ENCODE results near the gene PRRC2B. TPM values are rescaled to one million over a fixed set of nuclear protein-coding genes. Genes with fewer than 3 reads are reported as not detected.

The PRRC2B gene
- total RNA-seq, 1 donor = 70.9 TPM

DNA sequence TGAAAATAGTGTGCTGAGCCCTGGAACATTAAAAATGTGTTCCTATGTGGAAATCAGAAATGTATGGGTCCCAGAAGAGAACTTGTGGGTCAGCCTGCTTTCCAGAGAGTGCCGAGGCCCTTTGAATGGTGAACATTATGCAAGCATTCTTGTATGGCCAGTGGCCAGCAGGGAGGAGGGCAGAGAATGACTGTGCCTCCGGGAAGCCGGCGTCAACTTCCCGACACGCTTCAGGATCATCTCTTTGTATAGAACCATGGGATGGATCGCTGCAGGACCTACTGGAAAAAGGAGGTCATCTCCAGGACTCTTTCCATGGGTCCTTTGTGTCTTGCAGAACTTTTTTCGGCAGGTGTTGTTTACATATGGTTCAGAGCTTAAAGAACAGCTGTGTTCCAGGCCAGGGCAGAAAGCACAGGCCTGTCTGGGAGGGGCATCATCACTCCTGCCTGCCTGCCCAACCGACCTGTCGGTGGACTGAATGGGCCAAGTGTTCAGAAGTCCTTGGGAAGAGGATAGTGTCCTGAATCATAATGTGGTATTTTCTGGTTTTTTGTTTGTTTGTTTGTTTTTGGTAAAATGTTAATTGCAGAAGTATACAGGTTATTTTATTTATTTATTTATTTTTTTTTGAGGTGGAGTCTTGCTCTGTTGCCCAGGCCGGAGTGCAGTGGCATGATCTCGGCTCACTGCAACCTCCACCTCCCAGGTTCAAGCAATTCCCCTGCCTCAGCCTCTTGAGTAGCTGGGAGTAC, 9.0 kb downstream of the PRRC2B start:
- Histone ChIP-seq H2AFZ (ENCODE audit: low read length) (peak overlapping the region; percentile 46), H3K27ac (ENCODE audit: low read depth, low read length) (peak overlapping the region; percentile 99), H4K20me1 (ENCODE audit: insufficient read depth, low read length) (peaks cover 83% of the 10 kb centered on the region), H3K4me3 (ENCODE audit: insufficient read depth, low read length) (peak overlapping the region; percentile 67), H3K27me3 (ENCODE audit: insufficient read depth, low read length) (no peaks in the 10 kb centered on the region), H3K9me3 (ENCODE audit: low read depth, low read length) (no peaks in the 10 kb centered on the region), H3K79me2 (ENCODE audit: insufficient read depth, low read length) (peaks cover 98% of the 10 kb centered on the region), H3K4me1 (ENCODE audit: insufficient read depth, low read length) (peaks cover 78% of the 10 kb centered on the region), H3K36me3 (ENCODE audit: insufficient read depth, low read length) (peaks cover 6% of the 10 kb centered on the region), H3K4me2 (ENCODE audit: insufficient read depth, low read length) (peak overlapping the region; percentile 92)
- TF ChIP-seq, protein P1, sequence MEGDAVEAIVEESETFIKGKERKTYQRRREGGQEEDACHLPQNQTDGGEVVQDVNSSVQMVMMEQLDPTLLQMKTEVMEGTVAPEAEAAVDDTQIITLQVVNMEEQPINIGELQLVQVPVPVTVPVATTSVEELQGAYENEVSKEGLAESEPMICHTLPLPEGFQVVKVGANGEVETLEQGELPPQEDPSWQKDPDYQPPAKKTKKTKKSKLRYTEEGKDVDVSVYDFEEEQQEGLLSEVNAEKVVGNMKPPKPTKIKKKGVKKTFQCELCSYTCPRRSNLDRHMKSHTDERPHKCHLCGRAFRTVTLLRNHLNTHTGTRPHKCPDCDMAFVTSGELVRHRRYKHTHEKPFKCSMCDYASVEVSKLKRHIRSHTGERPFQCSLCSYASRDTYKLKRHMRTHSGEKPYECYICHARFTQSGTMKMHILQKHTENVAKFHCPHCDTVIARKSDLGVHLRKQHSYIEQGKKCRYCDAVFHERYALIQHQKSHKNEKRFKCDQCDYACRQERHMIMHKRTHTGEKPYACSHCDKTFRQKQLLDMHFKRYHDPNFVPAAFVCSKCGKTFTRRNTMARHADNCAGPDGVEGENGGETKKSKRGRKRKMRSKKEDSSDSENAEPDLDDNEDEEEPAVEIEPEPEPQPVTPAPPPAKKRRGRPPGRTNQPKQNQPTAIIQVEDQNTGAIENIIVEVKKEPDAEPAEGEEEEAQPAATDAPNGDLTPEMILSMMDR (IDR thresholded peaks at IDR 0.05; ENCODE audit: extremely low read depth, low read depth, low read length) = no peak
- peak; percentile 92 for DNase-seq (ENCODE audit: insufficient read length, low spot score, missing footprints)

DNA sequence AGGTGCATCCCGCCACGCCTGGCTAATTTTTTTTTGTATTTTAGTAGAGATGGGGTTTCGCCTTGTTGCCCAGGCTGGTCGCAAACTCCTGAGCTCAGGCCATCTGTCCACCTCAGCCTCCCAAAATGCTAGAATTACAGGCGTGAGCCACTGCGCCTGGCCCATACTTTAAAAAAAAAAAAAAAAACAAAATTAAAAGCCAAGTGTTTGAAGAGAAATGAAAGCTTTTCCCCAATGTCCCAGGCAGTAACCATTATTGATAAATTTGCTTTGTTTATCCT, 9.5 kb downstream of the PRRC2B start:
- Histone ChIP-seq H3K9me3 (ENCODE audit: low read depth, low read length) (no peaks in the 10 kb centered on the region), H3K4me2 (ENCODE audit: insufficient read depth, low read length) (no peak overlapping the region), H3K4me3 (ENCODE audit: insufficient read depth, low read length) (no peak overlapping the region), H3K4me1 (ENCODE audit: insufficient read depth, low read length) (peaks cover 78% of the 10 kb centered on the region), H3K27me3 (ENCODE audit: insufficient read depth, low read length) (no peaks in the 10 kb centered on the region), H4K20me1 (ENCODE audit: insufficient read depth, low read length) (peaks cover 83% of the 10 kb centered on the region), H3K36me3 (ENCODE audit: insufficient read depth, low read length) (peaks cover 3% of the 10 kb centered on the region), H3K79me2 (ENCODE audit: insufficient read depth, low read length) (peaks cover 98% of the 10 kb centered on the region), H2AFZ (ENCODE audit: low read length) (no peak overlapping the region), H3K27ac (ENCODE audit: low read depth, low read length) (peak overlapping the region; percentile 99)
- TF ChIP-seq, protein P1 (IDR thresholded peaks at IDR 0.05; ENCODE audit: extremely low read depth, low read depth, low read length) = no peak
- DNase-seq (ENCODE audit: insufficient read length, low spot score, missing footprints) = no peak

DNA sequence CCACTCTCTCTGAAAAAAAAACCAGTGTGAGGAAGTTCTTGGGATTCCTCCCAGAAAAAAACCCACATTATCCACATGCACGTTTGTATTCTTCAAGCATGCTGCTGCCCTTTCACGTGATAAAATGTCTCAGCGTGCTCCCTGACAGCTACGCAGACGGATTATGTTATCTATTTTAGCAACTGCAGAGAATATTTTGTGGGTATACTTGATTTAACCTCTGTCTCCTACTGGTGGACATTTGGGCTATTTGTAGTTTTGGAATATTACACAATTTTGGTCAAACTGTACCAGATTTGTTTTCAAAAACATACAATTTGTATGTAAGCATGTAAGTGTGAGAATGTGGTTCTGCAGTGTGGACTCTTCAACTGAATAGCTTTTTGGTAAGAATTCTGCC, 10.7 kb downstream of the PRRC2B start:
- H3K4me1 ChIP-seq (ENCODE audit: insufficient read depth, low read length) = peaks cover 82% of the 10 kb centered on the region
- H3K27me3 ChIP-seq (ENCODE audit: insufficient read depth, low read length) = no peaks in the 10 kb centered on the region
- DNase-seq (ENCODE audit: insufficient read length, low spot score, missing footprints) = no peak
- peaks cover 82% of the 10 kb centered on the region for H4K20me1 ChIP-seq (ENCODE audit: insufficient read depth, low read length)
- H3K79me2 ChIP-seq (ENCODE audit: insufficient read depth, low read length) = peaks cover 100% of the 10 kb centered on the region
- TF ChIP-seq, protein P1 (IDR thresholded peaks at IDR 0.05; ENCODE audit: extremely low read depth, low read depth, low read length) = peak; percentile 15
- H2AFZ ChIP-seq (ENCODE audit: low read length) = no peak overlapping the region
- H3K4me3 ChIP-seq (ENCODE audit: insufficient read depth, low read length) = peak overlapping the region; percentile 8
- peak overlapping the region; percentile 72 for H3K4me2 ChIP-seq (ENCODE audit: insufficient read depth, low read length)
- H3K9me3 ChIP-seq (ENCODE audit: low read depth, low read length) = no peaks in the 10 kb centered on the region
- peak overlapping the region; percentile 81 for H3K27ac ChIP-seq (ENCODE audit: low read depth, low read length)
- no peaks in the 10 kb centered on the region for H3K36me3 ChIP-seq (ENCODE audit: insufficient read depth, low read length)

DNA sequence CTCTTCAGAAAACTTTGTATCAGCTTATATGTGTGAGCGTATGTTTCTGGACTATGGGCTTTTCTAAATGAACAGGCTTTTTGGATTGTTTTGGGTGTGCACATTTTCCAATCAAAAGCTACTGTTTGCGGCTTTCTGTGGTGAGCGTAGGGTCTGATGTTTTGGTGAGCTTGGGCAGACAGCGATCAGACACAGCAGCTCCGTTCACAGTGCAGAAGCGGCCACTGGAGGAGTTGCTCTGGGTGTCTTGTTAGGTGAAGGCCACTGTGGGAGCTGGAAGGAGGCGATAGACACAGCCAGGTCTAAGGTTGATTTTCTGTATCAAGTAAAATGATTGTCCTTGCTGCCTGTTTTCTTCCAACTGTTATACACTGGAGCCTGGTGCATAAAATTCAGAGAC, 11.1 kb downstream of the PRRC2B start:
- Histone ChIP-seq H3K79me2 (ENCODE audit: insufficient read depth, low read length) (peaks cover 100% of the 10 kb centered on the region), H4K20me1 (ENCODE audit: insufficient read depth, low read length) (peaks cover 82% of the 10 kb centered on the region), H3K36me3 (ENCODE audit: insufficient read depth, low read length) (no peaks in the 10 kb centered on the region), H3K4me3 (ENCODE audit: insufficient read depth, low read length) (peak overlapping the region; percentile 8), H2AFZ (ENCODE audit: low read length) (no peak overlapping the region), H3K4me1 (ENCODE audit: insufficient read depth, low read length) (peaks cover 82% of the 10 kb centered on the region), H3K4me2 (ENCODE audit: insufficient read depth, low read length) (peak overlapping the region; percentile 72), H3K27ac (ENCODE audit: low read depth, low read length) (peak overlapping the region; percentile 81), H3K27me3 (ENCODE audit: insufficient read depth, low read length) (no peaks in the 10 kb centered on the region), H3K9me3 (ENCODE audit: low read depth, low read length) (no peaks in the 10 kb centered on the region)
- TF ChIP-seq, protein P1 (IDR thresholded peaks at IDR 0.05; ENCODE audit: extremely low read depth, low read depth, low read length) = no peak
- no peak for DNase-seq (ENCODE audit: insufficient read length, low spot score, missing footprints)

Measured in osteoblast (primary cell).